ENCODE data around the gene STOX1.

DNA sequence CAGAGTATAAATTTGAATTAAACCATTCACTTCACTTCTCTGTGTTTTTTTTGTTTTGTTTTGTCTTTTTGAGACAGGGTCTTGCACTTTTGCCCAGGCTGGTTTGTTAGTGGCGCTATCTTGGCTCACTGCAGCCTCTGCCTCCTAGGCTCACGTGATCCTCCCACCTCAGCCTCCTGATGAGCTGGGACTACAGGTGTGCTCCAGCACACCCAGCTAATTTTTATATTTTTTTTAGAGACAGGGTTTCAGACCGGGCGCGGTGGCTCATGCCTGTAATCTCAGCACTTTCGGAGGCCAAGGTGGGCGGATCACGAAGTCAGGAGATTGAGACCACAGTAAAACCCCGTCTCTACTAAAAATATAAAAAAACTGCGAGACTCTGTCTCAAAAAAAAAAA is 36.9 kb upstream of the STOX1 start:
- TF ChIP-seq, protein P1, sequence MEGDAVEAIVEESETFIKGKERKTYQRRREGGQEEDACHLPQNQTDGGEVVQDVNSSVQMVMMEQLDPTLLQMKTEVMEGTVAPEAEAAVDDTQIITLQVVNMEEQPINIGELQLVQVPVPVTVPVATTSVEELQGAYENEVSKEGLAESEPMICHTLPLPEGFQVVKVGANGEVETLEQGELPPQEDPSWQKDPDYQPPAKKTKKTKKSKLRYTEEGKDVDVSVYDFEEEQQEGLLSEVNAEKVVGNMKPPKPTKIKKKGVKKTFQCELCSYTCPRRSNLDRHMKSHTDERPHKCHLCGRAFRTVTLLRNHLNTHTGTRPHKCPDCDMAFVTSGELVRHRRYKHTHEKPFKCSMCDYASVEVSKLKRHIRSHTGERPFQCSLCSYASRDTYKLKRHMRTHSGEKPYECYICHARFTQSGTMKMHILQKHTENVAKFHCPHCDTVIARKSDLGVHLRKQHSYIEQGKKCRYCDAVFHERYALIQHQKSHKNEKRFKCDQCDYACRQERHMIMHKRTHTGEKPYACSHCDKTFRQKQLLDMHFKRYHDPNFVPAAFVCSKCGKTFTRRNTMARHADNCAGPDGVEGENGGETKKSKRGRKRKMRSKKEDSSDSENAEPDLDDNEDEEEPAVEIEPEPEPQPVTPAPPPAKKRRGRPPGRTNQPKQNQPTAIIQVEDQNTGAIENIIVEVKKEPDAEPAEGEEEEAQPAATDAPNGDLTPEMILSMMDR (IDR thresholded peaks at IDR 0.05) = no peak
- TF ChIP-seq EP300 (IDR thresholded peaks at IDR 0.05) = no peak

All from ovary (tissue), 3 donors.